ENCODE measurements around the gene SUMO3. TPM values are rescaled to one million over a fixed set of nuclear protein-coding genes. Genes with fewer than 3 reads are reported as not detected.

Gene SUMO3
- total and polyA plus RNA-seq, 2 of the 8 experiments (the other 6 are each of a cell fraction or from before 2014, with no cell fraction given), result 96.8 to 101 TPM

GRCh38 chr21:44857127-44857892 is 39.4 kb upstream of the SUMO3 start (continued):
- TF ChIP-seq, protein P1, sequence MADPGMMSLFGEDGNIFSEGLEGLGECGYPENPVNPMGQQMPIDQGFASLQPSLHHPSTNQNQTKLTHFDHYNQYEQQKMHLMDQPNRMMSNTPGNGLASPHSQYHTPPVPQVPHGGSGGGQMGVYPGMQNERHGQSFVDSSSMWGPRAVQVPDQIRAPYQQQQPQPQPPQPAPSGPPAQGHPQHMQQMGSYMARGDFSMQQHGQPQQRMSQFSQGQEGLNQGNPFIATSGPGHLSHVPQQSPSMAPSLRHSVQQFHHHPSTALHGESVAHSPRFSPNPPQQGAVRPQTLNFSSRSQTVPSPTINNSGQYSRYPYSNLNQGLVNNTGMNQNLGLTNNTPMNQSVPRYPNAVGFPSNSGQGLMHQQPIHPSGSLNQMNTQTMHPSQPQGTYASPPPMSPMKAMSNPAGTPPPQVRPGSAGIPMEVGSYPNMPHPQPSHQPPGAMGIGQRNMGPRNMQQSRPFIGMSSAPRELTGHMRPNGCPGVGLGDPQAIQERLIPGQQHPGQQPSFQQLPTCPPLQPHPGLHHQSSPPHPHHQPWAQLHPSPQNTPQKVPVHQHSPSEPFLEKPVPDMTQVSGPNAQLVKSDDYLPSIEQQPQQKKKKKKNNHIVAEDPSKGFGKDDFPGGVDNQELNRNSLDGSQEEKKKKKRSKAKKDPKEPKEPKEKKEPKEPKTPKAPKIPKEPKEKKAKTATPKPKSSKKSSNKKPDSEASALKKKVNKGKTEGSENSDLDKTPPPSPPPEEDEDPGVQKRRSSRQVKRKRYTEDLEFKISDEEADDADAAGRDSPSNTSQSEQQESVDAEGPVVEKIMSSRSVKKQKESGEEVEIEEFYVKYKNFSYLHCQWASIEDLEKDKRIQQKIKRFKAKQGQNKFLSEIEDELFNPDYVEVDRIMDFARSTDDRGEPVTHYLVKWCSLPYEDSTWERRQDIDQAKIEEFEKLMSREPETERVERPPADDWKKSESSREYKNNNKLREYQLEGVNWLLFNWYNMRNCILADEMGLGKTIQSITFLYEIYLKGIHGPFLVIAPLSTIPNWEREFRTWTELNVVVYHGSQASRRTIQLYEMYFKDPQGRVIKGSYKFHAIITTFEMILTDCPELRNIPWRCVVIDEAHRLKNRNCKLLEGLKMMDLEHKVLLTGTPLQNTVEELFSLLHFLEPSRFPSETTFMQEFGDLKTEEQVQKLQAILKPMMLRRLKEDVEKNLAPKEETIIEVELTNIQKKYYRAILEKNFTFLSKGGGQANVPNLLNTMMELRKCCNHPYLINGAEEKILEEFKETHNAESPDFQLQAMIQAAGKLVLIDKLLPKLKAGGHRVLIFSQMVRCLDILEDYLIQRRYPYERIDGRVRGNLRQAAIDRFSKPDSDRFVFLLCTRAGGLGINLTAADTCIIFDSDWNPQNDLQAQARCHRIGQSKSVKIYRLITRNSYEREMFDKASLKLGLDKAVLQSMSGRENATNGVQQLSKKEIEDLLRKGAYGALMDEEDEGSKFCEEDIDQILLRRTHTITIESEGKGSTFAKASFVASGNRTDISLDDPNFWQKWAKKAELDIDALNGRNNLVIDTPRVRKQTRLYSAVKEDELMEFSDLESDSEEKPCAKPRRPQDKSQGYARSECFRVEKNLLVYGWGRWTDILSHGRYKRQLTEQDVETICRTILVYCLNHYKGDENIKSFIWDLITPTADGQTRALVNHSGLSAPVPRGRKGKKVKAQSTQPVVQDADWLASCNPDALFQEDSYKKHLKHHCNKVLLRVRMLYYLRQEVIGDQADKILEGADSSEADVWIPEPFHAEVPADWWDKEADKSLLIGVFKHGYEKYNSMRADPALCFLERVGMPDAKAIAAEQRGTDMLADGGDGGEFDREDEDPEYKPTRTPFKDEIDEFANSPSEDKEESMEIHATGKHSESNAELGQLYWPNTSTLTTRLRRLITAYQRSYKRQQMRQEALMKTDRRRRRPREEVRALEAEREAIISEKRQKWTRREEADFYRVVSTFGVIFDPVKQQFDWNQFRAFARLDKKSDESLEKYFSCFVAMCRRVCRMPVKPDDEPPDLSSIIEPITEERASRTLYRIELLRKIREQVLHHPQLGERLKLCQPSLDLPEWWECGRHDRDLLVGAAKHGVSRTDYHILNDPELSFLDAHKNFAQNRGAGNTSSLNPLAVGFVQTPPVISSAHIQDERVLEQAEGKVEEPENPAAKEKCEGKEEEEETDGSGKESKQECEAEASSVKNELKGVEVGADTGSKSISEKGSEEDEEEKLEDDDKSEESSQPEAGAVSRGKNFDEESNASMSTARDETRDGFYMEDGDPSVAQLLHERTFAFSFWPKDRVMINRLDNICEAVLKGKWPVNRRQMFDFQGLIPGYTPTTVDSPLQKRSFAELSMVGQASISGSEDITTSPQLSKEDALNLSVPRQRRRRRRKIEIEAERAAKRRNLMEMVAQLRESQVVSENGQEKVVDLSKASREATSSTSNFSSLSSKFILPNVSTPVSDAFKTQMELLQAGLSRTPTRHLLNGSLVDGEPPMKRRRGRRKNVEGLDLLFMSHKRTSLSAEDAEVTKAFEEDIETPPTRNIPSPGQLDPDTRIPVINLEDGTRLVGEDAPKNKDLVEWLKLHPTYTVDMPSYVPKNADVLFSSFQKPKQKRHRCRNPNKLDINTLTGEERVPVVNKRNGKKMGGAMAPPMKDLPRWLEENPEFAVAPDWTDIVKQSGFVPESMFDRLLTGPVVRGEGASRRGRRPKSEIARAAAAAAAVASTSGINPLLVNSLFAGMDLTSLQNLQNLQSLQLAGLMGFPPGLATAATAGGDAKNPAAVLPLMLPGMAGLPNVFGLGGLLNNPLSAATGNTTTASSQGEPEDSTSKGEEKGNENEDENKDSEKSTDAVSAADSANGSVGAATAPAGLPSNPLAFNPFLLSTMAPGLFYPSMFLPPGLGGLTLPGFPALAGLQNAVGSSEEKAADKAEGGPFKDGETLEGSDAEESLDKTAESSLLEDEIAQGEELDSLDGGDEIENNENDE (IDR thresholded peaks at IDR 0.05; ENCODE audit: insufficient replicate concordance, low read length), result no peak
- TF ChIP-seq EZH2 (IDR thresholded peaks at IDR 0.05; ENCODE audit: low read depth, low read length, severe bottlenecking) (no peak), SIX5 (IDR thresholded peaks at IDR 0.05; ENCODE audit: low read depth, low read length) (no peak), ZNF274 (IDR thresholded peaks at IDR 0.05; ENCODE audit: borderline replicate concordance, extremely low read depth, low read length) (no peak), TCF12 (IDR thresholded peaks at IDR 0.05; ENCODE audit: low read depth, low read length) (no peak), E2F6 (IDR thresholded peaks at IDR 0.05) (no peak), SP2 (IDR thresholded peaks at IDR 0.05; ENCODE audit: low read length) (no peak)
- TF ChIP-seq, protein P2, sequence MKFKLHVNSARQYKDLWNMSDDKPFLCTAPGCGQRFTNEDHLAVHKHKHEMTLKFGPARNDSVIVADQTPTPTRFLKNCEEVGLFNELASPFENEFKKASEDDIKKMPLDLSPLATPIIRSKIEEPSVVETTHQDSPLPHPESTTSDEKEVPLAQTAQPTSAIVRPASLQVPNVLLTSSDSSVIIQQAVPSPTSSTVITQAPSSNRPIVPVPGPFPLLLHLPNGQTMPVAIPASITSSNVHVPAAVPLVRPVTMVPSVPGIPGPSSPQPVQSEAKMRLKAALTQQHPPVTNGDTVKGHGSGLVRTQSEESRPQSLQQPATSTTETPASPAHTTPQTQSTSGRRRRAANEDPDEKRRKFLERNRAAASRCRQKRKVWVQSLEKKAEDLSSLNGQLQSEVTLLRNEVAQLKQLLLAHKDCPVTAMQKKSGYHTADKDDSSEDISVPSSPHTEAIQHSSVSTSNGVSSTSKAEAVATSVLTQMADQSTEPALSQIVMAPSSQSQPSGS (IDR thresholded peaks at IDR 0.05; ENCODE audit: low read length), result no peak
